ENCODE measurements around the gene SULT1A1.

DNA sequence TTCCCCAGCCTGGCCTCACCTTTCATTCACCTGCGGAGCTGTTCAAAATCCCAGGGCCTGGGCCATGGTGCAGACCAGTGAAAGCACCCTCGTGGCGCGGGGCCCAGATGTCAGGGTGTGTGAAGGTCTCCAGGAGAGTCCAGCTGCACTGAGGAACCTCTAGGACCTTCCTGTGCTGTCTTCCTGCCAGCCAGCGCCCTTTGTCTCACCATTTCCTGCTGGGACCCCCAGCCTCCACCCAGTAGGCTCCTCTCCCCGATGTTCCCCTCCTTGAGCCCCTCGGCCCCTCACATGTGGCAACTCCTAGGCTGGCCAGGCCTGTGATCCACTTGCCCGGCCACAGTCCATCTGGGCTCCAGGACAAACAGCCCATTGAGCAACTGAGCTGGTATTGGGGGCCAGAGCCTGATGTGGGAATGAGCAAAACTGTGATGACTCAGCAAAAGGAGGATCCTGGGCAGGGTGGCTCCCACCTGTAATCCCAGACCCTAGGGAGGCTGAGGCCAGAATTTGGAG lies 13.7 kb downstream of the SULT1A1 start:
- TF ChIP-seq, protein P1, sequence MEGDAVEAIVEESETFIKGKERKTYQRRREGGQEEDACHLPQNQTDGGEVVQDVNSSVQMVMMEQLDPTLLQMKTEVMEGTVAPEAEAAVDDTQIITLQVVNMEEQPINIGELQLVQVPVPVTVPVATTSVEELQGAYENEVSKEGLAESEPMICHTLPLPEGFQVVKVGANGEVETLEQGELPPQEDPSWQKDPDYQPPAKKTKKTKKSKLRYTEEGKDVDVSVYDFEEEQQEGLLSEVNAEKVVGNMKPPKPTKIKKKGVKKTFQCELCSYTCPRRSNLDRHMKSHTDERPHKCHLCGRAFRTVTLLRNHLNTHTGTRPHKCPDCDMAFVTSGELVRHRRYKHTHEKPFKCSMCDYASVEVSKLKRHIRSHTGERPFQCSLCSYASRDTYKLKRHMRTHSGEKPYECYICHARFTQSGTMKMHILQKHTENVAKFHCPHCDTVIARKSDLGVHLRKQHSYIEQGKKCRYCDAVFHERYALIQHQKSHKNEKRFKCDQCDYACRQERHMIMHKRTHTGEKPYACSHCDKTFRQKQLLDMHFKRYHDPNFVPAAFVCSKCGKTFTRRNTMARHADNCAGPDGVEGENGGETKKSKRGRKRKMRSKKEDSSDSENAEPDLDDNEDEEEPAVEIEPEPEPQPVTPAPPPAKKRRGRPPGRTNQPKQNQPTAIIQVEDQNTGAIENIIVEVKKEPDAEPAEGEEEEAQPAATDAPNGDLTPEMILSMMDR (IDR thresholded peaks at IDR 0.05; ENCODE audit: insufficient read depth, low read depth, low read length): no peak
- no peak for TF ChIP-seq EZH2 (IDR thresholded peaks at IDR 0.05; ENCODE audit: insufficient read depth, low read length)
